ENCODE results near the gene TTI1. TPM values are rescaled to one million over a fixed set of nuclear protein-coding genes. Genes with fewer than 3 reads are reported as not detected.

TTI1 gene
- total and polyA plus RNA-seq, 12 donors = 8.3 to 14.8 (median 11.2) TPM

- Histone ChIP-seq H3K4me1 (peaks cover 8 to 61% (median 41%) of the 10 kb centered on the region in 9 donors), H3K27ac (peak overlapping the region; percentile 57 to 91 (median 82)), H3K27me3 (no peaks in the 10 kb centered on the region), H3K9me3 (no peaks in the 10 kb centered on the region), H3K36me3 (peaks cover 0 to 80% (median 31%) of the 10 kb centered on the region in 9 donors), H3K4me3 (peak overlapping the region in 1 of 10 donors; percentile 3)
- peak; percentile 72 to 88 (median 82) for ATAC-seq
- TF ChIP-seq CTCF (IDR thresholded peaks at IDR 0.05) = peak; percentile 72 to 91 (median 79)
- DNase-seq = peak; percentile 30 to 85
- intact Hi-C loops (cut with DNase I) = loop anchor here in 7 of 10 donors (1.0 to 5.0 kb wide), 7 partner anchors 34 to 94 kb away; partner anchors contain the start of gene TGM2 (in 6 of the 7)
- 12 to 20% methylated on average over 5 of the region's 5 CpGs for WGBS, 2 donors
Measured at GRCh38 chr20:38073307-38074071, 40.2 kb upstream of the TTI1 start.

- intact Hi-C loops (cut with DNase I) = loop anchor here in 7 of 10 donors (1.0 to 5.0 kb wide), 7 partner anchors 34 to 94 kb away; partner anchors contain the start of gene TGM2 (in 6 of the 7)
- H3K9me3 ChIP-seq = no peaks in the 10 kb centered on the region
- no peaks in the 10 kb centered on the region for H3K27me3 ChIP-seq
- H3K36me3 ChIP-seq = peaks cover 0 to 80% (median 36%) of the 10 kb centered on the region in 9 donors
- H3K4me3 ChIP-seq = peak overlapping the region in 1 of 10 donors; percentile 3
- 9 to 19% methylated on average over 1 of the region's 1 CpG for WGBS, 2 donors
- DNase-seq (no peak), ATAC-seq (peak in 6 of 8 donors; percentile 20 to 50 (median 31))
- H3K4me1 ChIP-seq = peaks cover 8 to 55% (median 41%) of the 10 kb centered on the region in 9 donors
- peak overlapping the region in 9 of 10 donors; percentile 66 to 91 (median 82) for H3K27ac ChIP-seq
- TF ChIP-seq CTCF (IDR thresholded peaks at IDR 0.05) = no peak
Measured at GRCh38 chr20:38072898-38073297, 39.6 kb upstream of the TTI1 start.

DNA sequence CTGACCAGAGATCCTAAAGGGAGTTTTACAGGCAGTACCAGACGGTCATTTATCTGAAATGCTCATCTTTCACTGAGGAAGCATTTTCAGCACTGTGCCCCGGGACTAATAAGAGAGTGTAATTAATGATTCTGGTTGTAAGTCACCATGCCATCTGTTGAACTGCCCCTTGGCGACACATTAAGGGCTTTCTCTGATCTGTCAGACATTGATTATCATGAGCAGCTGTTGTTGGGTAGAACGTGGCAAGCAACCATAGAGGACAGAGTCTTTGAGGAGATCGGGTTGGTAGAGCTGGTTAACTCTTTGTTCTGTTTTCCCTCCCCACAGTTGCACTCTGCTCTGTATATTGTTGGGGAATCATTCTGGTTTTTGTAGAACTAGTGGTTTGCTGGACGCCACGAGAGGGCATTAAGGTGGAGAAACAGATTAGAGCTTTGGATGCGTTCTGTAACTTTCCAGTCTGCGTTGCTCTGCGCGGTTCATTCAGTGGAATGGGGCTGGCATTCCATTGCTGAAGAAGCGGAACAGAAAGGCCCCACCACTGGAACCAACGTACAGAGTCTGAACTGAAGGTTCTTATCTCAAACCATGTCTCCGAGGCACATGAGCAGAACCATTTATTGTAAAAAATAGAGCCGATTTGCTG is 34.6 kb upstream of the TTI1 start:
- no peak for TF ChIP-seq CTCF (IDR thresholded peaks at IDR 0.05)
- DNase-seq = no peak
- 78 to 81% methylated on average over 15 of the region's 15 CpGs for WGBS, 2 donors
- Histone ChIP-seq H3K4me3 (no peak overlapping the region), H3K27ac (peak overlapping the region in 9 of 10 donors; percentile 56 to 83 (median 74)), H3K9me3 (no peaks in the 10 kb centered on the region), H3K27me3 (no peaks in the 10 kb centered on the region), H3K36me3 (peaks cover 0 to 100% (median 34%) of the 10 kb centered on the region in 9 donors), H3K4me1 (peaks cover 0 to 35% (median 28%) of the 10 kb centered on the region in 9 donors)
- intact Hi-C loops (cut with DNase I) = loop anchor here in 1 of 10 donors (5.0 kb wide), 1 partner anchor 44 kb away; no protein-coding TSS in a partner anchor
- ATAC-seq = peak in 2 of 8 donors; percentile 4 to 7
